GM21576 (cell line): ENCODE measurements around the gene CYP26C1.

Experiments
- ATAC-seq: cut with Tn5 transposase; IDR thresholded peaks from one replicate; pipeline ENCODE4 v1.9.1; 2021; ENCODE audit warnings: mild to moderate bottlenecking, moderate library complexity; ENCODE audit not compliant: unreplicated experiment

Gene CYP26C1

DNA sequence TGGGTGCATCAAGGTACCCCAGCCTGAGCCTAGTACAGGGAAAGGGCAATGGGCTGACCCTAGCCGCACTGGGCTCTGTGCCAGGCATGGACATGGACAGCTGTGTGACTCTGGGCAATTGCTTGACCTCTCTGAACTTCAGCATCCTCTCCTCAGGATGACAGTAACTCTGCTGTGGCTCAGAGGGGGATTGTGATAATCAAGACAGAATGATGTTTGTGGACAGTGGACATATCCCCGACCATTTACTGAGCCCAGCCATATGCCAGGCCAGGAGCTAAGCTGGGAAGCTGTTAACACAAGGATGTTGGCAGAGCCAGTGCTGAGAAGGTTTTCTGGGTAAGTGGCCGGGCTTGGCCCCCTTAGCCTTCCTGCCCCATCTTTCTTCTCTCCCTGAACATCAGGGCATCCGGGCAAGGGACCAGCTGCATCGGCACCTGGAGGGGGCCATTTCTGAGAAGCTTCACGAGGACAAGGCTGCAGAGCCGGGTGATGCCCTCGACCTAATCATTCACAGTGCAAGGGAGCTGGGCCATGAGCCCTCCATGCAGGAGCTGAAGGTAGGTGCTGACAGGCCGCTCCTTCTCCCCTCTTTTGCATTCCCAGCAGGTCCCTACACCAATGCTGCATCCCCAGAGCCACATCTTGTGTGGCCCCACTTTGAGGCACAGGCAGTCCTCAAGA, 3.5 kb downstream of the CYP26C1 start:
- ATAC-seq = no peak

DNA sequence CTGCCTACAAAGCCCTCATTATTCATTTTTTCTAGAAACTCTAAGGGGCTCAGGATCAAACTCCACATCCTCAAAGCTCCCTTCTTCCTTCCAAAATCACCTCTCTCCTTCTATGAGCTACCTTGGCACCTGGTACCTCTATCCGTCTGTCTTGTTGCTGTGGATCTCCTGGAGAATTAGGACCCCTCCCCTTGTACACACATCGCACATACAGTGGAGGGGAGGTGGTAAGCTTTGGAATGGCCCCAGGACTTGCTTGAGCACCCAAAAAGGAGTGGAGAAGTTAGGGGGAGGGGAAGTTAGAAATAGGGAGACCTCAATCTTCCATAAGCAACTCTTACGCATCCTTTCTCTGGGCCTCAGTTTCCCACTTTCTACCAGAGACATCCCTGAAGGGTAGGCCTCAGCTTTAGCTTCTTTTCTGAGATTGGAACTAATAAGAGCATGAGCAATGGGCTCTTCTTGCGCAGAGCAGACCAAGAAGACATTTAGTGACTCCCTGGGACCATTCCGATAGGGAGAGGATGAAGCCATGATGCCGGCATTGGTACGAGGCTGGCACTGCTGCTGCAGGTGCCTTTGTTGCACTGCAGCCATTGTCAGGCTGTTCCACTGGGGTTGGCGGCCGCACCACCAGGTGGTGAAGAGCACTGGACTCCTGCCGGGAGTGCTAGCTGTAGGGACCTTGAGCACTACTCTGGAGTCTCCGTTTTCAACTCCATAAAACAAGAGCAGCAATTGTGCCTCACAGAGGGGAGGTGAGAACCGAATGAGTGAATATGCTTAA, 4.5 kb downstream of the CYP26C1 start:
- ATAC-seq = no peak

DNA sequence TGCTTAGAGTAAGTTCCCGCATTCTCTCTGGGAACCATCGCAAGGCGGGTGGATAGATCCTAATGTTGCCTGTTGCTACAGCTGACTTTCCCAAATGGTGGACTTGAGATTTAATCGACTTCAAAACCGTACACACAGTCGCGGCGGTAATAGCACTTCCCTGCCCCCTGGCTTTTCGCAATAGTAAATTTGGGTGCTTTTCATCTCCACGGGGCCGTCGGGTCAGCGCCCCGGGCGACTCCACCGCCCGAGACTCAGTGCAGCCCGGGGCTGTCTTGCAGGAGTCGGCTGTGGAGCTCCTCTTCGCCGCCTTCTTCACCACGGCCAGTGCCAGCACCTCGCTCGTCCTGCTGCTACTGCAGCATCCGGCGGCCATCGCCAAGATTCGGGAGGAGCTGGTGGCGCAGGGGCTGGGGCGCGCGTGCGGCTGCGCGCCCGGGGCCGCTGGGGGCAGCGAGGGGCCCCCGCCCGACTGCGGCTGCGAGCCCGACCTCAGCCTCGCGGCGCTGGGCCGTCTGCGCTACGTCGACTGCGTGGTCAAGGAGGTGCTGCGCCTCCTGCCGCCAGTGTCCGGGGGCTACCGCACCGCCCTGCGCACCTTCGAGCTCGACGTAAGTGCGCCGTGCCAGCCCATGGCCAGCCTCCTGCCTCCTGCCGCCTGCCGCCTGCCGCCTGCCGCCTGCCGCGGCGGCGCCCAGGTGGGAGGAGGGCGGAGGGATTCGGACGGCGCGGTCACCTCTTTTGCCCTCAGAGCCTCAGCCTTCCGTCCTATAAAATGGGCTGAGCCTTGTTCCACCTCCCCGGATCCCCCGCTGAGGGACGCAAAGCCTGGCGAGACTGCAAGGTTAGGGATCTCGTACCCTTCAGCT, 5.3 kb downstream of the CYP26C1 start:
- ATAC-seq = no peak

DNA sequence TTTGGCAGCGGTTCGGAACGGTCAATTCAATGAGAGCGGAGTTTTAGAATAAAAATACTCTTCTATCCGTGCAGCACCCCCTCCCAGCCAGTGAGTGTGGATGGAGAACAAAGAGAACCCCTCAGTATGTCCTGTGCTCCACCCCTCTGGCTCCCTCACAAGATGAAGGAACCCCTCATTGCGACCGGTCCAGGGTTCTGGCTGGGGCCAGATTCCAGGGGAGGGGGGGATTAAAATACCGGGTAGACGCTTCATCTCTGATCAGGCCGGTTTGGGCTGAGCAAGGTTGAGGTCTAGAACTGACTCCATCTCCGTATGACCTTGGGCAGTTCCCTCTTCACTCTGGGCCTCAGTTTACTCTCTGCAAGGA, 5.9 kb downstream of the CYP26C1 start:
- no peak for ATAC-seq

DNA sequence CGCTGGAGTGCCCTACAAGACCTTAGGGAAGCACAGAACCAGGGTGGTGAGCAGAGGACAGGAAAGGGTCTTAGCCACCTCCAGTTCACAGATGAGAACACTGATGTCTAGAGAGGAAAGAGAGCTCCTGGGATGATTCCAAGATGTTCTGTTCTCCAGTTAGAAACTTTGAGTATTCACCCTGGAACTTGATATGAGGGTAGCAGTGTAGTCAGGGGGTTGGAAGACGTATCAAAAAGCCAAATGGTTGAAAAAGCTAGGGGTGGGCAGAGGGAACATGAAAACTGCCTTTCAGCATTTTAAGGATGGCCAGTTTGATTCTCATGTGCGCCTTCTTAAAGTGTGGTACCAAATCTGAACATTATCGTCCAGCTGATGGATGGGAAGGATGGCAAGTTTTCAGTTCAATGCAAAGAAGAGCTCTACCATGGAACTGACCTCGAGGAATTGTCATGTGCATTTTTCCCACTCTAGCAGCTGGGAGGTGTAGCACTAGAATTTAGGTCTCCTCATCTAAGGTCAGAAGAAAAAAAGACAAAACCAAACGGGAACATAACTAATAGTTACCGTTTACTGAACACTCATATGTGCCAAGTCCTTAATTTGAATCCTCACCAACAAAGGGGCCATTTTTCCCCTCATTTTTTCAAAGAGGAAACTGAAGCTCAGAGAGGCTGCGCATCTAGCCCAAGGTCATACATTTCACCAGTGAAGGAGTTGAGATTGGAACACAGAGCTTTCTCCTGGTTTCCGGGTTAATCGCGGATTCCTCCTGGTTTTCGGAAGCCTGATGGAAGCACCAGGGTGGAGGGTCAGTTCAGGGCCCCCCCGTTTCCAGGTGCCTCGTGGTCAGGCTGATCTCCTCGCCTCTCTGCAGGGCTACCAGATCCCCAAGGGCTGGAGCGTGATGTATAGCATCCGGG, 7.1 kb downstream of the CYP26C1 start:
- no peak for ATAC-seq

DNA sequence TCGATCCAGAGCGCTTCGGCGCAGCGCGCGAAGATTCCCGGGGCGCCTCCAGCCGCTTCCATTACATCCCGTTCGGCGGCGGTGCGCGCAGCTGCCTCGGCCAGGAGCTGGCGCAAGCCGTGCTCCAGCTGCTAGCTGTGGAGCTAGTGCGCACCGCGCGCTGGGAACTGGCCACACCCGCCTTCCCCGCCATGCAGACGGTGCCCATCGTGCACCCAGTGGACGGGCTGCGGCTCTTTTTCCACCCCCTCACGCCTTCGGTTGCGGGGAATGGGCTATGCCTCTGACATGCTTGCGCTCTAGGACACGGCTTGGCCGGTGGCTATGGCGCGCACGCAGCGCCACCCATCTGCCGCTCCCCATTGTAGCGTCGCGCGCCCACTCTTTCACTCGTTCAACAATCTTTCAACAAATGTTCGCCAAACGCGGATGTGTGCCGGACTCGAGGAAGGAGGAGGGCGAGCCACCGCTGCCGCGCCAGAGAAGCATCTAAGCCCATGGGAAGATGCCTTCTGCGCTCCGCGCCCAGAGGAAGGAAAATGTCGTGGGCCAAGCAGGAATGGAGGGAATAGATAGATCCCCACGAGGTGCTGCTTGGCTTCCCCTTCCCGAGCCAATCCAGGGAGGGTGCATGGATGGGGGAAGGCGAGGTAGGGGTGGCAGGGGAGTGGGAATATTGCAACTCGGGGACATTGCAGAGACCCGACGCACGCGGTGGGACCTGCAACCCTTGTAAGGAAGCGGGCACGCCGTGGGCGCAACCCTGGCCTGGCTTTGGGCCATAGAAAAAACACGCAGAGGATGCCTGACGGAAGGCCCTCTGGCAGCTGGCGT, 8.0 kb downstream of the CYP26C1 start:
- ATAC-seq = no peak

DNA sequence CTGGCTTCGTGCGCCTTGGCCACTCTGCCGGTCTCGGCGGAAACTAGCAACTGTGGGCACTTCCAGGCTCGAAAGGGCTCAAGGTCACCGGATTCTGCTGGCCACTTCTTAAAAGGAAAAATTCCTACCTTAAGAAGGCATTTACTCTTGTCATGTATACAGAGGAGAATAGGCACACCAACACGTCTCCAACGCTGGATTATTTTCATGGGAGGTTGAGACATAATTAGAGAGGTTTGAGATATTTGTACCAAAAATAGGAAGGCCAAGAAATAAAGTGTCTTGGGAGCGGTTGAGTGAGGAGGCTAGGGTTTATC, 8.6 kb downstream of the CYP26C1 start:
- ATAC-seq = no peak

DNA sequence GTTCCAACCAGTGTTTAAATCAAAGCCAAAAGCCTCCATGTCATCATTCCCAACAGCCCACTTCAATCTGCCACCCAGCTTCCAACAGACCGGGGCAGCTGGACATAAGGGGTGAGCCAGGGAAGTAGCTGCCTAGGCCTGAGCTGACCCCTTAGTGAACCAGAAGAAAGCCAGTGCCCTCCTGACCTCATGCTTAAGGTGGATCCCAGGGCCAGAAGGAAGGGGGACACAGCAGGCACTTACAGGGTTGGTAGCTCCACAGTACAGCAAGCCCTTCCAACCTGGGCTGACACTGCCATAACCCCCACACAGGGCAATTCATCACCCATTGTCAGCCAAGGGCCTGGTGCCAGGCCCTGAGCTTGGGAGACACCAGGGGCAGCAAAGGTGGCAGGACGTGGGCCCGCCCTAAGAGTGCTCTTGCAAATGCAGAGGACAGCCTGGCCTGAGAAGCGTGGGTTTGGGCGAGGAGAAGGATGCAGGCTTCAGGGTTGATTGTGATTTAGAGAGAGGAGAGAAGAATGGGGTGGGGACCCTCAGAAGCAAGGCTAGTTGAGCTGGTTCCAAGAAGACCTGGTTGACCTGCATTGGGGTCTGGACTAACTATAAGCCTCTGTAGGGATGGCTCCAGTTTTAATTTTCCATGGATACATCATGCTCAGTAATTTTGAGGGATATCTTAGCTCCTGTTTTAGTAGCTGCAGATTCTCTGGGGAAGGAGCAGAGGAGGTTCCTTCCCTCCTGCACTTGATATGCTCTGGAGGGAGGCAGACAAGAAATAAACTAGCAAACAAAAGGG, 10.0 kb downstream of the CYP26C1 start:
- no peak for ATAC-seq

DNA sequence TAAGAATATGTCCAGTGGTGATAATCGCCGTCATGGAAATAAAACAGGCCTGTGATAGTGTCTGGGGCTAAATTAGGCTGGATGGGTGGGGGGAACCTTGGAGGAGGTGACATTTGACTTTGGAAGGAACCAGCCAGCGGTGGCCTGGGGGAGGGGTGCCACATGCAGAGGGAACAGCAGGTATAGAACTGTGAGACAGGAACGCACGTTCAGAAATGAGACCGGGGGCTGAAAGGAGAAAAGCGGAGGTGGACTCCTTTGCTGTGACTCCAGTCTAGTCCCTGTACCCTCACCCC, 10.5 kb downstream of the CYP26C1 start:
- ATAC-seq = no peak

DNA sequence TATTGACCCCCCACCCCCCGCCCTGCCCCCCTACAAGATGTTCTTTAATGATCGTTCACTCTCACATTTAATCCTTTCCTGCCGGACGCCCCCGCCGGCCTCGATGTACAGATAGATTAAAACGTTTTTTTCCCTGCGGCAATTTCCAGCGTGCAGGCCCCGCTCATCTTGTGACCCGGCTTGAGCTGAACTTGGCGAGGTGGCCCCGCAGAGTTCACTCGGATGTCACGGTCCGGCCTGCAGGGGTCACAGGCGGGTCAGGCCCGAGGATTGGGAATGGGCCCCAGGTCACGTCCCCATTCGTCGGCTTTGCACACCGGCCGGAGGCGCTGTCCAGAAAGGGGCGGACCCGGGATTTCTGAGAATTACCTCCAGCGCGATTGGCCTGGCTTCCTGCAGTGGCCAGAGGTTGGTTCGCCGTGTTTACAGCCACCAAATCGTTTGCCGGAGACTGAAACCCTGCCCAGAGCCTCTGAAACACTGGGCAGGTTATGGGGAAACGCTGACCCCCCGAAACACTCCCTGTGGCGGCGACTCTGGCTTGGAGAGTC, 11.2 kb downstream of the CYP26C1 start:
- no peak for ATAC-seq

DNA sequence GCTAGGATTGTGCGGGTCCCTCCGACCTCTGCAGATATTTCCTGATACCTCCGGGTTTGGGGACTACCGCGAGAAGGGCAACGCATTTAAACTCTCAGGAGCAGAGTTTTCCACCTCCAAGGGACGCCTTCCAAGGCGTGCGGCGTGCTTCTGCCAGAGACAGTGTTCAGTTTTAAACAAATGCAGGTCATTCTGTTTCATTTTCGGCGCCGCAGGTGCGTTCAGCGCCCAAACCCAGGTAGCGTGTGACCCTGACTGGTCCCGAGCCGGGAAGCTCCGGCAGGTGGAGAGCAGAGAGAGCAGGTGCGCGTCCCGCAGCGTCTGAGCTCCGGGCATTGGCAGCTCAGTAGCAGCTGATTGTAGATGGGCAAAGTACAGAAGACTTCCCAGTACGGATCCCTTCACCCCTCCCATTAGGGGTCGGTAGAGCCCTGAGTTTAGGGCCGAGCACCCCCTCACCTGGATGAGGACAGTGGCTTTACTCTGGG, 11.7 kb downstream of the CYP26C1 start:
- no peak for ATAC-seq

DNA sequence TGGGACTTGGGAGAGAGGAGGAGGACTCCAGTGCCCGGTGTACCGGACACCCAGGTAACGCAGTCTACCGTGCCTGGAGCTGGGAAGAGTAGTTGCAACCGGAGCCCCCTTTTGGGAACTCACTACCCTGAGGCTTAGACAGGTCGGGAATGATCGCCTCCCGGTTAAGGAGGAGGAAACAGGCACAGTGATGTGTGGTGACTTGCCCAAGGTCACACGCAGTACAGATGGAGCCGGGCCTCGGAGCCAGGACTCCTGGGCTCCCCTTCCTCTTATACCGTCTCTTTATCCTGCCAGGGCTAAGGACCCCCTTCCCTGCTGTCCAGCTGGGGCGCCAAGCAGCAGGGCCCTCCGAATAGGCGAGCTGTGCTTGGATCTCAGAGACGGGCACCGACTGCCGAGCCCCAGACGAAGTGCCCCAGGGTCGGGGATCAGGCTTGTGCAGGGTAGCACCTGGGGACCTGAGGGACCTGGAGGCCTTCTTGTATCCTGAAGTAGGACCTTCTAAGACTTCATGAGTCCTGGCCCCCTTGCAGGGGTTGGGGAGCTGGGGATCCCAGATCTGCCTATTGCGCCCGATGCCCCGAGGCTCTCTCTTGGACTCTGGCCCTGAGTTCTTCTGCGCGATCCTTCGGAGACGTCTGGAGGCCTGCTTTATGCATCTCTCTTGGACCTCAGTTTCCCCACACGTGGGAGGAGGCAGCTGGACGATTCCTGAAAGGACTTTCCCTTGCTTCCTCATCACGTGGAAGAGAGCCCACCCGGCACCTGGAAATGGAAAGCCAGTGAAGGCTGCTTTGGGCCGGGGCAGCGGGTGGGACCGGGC, 12.3 kb downstream of the CYP26C1 start:
- no peak for ATAC-seq

DNA sequence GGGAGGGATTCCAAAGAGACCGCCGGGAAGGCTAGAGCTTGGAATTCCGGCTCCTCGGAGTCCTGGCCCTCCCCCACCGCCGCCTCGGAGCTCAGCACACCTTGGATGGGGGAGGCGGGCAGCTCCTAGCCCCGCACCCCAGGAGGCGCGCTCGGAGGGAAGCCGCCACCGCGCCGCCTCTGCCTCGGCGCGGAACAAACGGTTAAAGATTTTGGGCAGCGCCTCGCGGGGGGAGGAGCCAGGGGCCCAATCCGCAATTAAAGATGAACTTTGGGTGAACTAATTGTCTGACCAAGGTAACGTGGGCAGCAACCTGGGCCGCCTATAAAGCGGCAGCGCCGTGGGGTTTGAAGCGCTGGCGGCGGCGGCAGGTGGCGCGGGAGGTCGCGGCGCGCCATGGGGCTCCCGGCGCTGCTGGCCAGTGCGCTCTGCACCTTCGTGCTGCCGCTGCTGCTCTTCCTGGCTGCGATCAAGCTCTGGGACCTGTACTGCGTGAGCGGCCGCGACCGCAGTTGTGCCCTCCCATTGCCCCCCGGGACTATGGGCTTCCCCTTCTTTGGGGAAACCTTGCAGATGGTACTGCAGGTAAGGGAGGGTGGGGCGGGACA, 13.0 kb downstream of the CYP26C1 start, which contains the start of gene CYP26A1:
CYP26A1 (plus strand) TSS at position 355 of the 608 bp plus-strand sequence; CDS start at position 397, 42 bp downstream.
- no peak for ATAC-seq

DNA sequence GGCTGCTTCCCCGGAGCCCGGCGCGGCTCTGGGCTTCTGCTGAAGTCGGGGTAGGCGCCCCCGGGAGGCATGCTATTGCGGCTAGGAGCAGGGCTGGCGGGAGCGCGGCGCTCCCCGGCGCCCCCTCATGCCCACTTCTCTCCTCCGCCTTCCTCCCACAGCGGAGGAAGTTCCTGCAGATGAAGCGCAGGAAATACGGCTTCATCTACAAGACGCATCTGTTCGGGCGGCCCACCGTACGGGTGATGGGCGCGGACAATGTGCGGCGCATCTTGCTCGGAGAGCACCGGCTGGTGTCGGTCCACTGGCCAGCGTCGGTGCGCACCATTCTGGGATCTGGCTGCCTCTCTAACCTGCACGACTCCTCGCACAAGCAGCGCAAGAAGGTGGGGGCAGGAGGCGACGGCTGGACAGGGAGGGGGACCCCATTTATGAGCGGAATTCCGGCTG, 13.6 kb downstream of the CYP26C1 start:
- ATAC-seq = no peak

DNA sequence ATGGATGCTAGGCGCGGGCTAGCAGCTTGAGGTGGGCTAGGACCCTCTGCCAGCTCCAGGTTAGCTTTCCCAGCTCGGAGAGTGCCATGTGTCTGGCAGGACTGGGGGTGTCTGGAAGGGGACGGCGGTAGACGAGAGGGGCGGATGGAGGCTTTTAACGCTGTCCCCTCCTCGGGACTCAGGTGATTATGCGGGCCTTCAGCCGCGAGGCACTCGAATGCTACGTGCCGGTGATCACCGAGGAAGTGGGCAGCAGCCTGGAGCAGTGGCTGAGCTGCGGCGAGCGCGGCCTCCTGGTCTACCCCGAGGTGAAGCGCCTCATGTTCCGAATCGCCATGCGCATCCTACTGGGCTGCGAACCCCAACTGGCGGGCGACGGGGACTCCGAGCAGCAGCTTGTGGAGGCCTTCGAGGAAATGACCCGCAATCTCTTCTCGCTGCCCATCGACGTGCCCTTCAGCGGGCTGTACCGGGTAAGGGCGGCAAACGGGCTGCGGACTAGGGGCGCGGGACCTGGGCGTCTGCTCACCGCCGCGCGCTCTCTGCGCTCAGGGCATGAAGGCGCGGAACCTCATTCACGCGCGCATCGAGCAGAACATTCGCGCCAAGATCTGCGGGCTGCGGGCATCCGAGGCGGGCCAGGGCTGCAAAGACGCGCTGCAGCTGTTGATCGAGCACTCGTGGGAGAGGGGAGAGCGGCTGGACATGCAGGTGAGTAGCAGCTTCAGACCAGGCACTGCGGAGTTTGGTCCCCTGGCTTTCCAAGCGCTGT, 14.2 kb downstream of the CYP26C1 start:
- ATAC-seq = no peak

DNA sequence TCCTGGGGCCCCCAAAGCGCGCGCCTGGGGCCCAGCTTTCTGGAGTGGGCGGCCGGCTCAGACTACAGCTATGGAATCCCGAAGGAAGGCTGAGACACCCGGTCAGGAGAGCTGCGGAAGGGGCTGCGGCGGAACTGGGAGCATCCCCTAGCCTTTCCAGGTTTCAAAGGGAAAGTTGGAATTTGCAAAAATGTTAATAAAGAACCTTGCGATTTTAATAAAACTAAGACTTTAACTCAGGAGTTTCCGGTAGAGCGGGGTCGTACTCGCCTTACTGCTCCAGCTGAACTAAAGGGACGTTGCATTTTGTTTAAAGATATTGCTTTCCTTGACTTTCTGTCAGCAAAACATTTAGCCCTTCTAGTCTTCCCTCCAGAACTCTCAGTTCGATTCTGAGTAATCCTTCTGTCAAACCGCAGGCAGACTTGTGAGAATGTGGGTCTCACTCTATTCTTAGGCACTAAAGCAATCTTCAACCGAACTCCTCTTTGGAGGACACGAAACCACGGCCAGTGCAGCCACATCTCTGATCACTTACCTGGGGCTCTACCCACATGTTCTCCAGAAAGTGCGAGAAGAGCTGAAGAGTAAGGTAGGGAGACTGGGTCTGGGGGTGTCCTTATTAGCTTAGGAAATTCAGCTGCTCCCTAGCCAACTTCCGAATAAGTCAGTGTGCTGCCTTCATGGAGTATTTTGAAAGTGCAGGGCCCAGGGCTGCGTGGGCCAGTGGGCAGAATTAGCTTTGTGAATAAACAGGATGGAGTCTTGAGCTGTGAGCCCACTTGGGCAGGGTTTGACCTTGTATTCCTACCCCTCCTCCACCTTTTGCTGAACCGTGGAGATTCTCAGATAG, 15.0 kb downstream of the CYP26C1 start:
- no peak for ATAC-seq
